OCI-LY3 (cell line): ENCODE data around the gene TSPY2.
"Not testable (repeated sequence)": the region's sequence is repeated elsewhere in the genome, so short reads cannot be mapped to it uniquely, and the experiment has no call there.

Experiments used
- H2AFZ ChIP-seq: fragments of 200-600, 300-600 bp; shearing (Covaris generic); 2 replicates; pipeline ENCODE4 v1.6.0; 2014; ENCODE audit warnings: antibody characterized with exemption, low read depth, low read length
- H3K27ac ChIP-seq: fragments of 200-600, 300-600 bp; sonication (generic); 2 replicates; pipeline ENCODE4 v1.5.1; 2014; ENCODE audit warnings: mild to moderate bottlenecking, low read length, moderate library complexity, mixed read lengths
- H3K27me3 ChIP-seq: fragments of 200-600, 300-600 bp; sonication (generic); 2 replicates; pipeline ENCODE4 v1.6.1; 2014; ENCODE audit warnings: low read depth, low read length, mixed read lengths
- H3K36me3 ChIP-seq: fragments of 200-600, 300-600 bp; sonication (generic); replicated peaks from 2 replicates; pipeline ENCODE3; 2014; ENCODE audit warnings: low read depth, low read length, mixed read lengths
- H3K4me1 ChIP-seq: fragments of 300-600, 200-600 bp; sonication (generic); 2 replicates; pipeline ENCODE4 v1.6.1; 2014; ENCODE audit warnings: low read length, mixed read lengths
- H3K4me2 ChIP-seq: fragments of 200-600, 300-600 bp; sonication (generic); 2 replicates; pipeline ENCODE4 v1.6.1; 2014; ENCODE audit warnings: low read length, mixed read lengths
- H3K4me3 ChIP-seq: fragments of 300-600, 200-600 bp; sonication (generic); 2 replicates; pipeline ENCODE4 v1.5.1; 2014; ENCODE audit warnings: antibody characterized with exemption, mild to moderate bottlenecking, low read length, moderate library complexity
- H3K79me2 ChIP-seq: fragments of 300-600, 200-600 bp; shearing (Covaris generic); 2 replicates; pipeline ENCODE4 v1.6.1; 2014; ENCODE audit warnings: mild to moderate bottlenecking, low read length, mixed read lengths
- H3K9ac ChIP-seq: fragments of 300-600, 200-600 bp; shearing (Covaris generic); 2 replicates; pipeline ENCODE4 v1.6.0; 2014; ENCODE audit warnings: mild to moderate bottlenecking, low read length, moderate library complexity
- H3K9me3 ChIP-seq: fragments of 200-600, 300-600 bp; shearing (Covaris generic); 2 replicates; pipeline ENCODE4 v1.6.1; 2014; ENCODE audit warnings: low read length, mixed read lengths; ENCODE audit not compliant: insufficient read depth
- H4K20me1 ChIP-seq: fragments of 200-600, 300-600 bp; sonication (generic); 2 replicates; pipeline ENCODE4 v1.6.1; 2016; ENCODE audit warnings: low read length, mixed read lengths; ENCODE audit not compliant: insufficient read depth

Gene TSPY2, protein sequence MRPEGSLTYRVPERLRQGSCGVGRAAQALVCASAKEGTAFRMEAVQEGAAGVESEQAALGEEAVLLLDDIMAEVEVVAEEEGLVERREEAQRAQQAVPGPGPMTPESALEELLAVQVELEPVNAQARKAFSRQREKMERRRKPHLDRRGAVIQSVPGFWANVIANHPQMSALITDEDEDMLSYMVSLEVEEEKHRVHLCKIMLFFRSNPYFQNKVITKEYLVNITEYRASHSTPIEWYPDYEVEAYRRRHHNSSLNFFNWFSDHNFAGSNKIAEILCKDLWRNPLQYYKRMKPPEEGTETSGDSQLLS

GRCh38 chrY:6245923-6246322, at the start of gene TSPY2:
Gene TSPY2 (plus strand): TSS chrY:6246223. CDS start chrY:6246269, 46 bp downstream.
- not testable (repeated sequence) for H3K4me1 ChIP-seq, H3K27me3 ChIP-seq, H4K20me1 ChIP-seq, H2AFZ ChIP-seq, H3K9me3 ChIP-seq, H3K4me3 ChIP-seq, H3K27ac ChIP-seq, H3K4me2 ChIP-seq, H3K79me2 ChIP-seq, H3K9ac ChIP-seq, H3K36me3 ChIP-seq

DNA sequence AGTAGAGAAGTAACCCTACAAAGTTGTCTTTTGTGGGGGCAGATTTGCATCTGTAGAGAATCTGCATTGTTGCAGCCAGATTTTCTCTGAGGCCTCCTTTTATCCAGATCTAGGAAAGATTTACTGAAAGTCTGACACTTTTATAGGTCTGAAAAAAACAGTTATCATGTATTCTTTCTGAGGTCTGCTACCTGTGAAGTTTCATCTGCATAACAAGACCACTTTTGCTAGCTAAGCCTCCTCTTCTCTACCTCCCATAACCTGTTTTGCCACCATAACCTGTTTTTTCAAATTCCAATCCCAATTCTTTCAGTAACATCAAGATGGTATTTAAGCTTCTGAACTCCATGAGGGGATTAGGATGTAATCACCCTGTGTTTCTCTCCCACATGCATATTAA, 36.5 kb upstream of the TSPY2 start:
- H3K4me3 ChIP-seq, H3K9ac ChIP-seq, H3K4me1 ChIP-seq, H3K27me3 ChIP-seq, H4K20me1 ChIP-seq, H3K9me3 ChIP-seq, H3K79me2 ChIP-seq, H3K27ac ChIP-seq, H2AFZ ChIP-seq, H3K36me3 ChIP-seq, H3K4me2 ChIP-seq: not testable (repeated sequence)

GRCh38 chrY:6217045-6217444, 29.0 kb upstream of the TSPY2 start:
- H3K4me2 ChIP-seq, H3K4me3 ChIP-seq, H4K20me1 ChIP-seq, H3K9me3 ChIP-seq, H3K36me3 ChIP-seq, H3K27ac ChIP-seq, H3K27me3 ChIP-seq, H3K79me2 ChIP-seq, H3K9ac ChIP-seq, H3K4me1 ChIP-seq, H2AFZ ChIP-seq: not testable (repeated sequence)

DNA sequence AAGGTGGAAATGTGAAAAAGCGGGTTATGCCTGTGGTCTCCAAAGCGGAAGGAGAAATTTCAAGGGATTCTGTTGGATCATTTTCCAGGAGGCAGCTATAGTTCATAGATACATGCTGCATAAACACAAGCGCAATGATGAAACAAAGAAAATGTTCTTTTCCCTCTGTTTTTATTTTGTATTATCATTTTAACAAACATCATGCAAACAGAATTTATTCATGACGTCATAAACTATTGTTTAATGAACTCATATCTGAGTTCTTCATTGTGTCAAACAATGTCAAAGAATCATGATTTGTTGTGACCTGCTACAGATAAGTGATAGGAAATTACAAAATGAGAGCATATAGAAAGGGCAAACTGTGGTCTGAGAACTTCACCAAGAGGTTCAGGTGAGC, 23.8 kb downstream of the TSPY2 start:
- not testable (repeated sequence) for H3K4me2 ChIP-seq, H3K4me1 ChIP-seq, H2AFZ ChIP-seq, H3K36me3 ChIP-seq, H3K9me3 ChIP-seq, H3K79me2 ChIP-seq, H3K4me3 ChIP-seq, H3K27me3 ChIP-seq, H3K27ac ChIP-seq, H4K20me1 ChIP-seq, H3K9ac ChIP-seq
